ENCODE results near the gene LGSN. TPM values are rescaled to one million over a fixed set of nuclear protein-coding genes. Genes with fewer than 3 reads are reported as not detected.
"Not testable (repeated sequence)": the region's sequence is repeated elsewhere in the genome, so short reads cannot be mapped to it uniquely, and the experiment has no call there.

LGSN gene
- total and polyA plus RNA-seq, 3 experiments from 2014 or later: 0.12 TPM; not detected in 2

GRCh38 chr6:63225987-63226386 lies 93.8 kb downstream of the LGSN start:
- H3K27ac ChIP-seq (ENCODE audit: low read depth, low read length); H3K4me3 ChIP-seq (ENCODE audit: low read length); H3K4me3 Mint-ChIP-seq; CTCF ChIA-PET; POLR2A ChIA-PET; H3K36me3 ChIP-seq (ENCODE audit: insufficient read depth, low read length); H3K9me3 ChIP-seq (ENCODE audit: low read length); H3K27me3 ChIP-seq (ENCODE audit: insufficient read depth, low read length, poor library complexity, severe bottlenecking); H3K4me1 ChIP-seq (ENCODE audit: insufficient read depth, low read length); H3K27me3 Mint-ChIP-seq; H3K36me3 Mint-ChIP-seq; DNase-seq; H3K4me1 Mint-ChIP-seq; H3K27ac Mint-ChIP-seq: not testable (repeated sequence)
- H3K9me3 Mint-ChIP-seq: peaks cover 3 to 11% (median 9%) of the 10 kb centered on the region in 5 donors

Other genes with a start within 250 kb of the LGSN start
- gene FKBP1C, start 108.5 kb downstream of the LGSN start, total RNA-seq: 1 to 10 TPM in 1 of 2 experiments, under 1 TPM in 1; 0.84 to 1.5 TPM
- not detected for gene FKBP1C, start 108.5 kb downstream of the LGSN start, polyA plus RNA-seq